Retinal pigment epithelial cell (primary cell): Measurements from ENCODE around the gene SAMM50.

Experiments used
- DNase-seq: peaks from one replicate; pipeline ENCODE4 v3.0.0-alpha.2; 2010; ENCODE audit warnings: low read depth
- H3K4me3 ChIP-seq: 2 replicates; pipeline ENCODE4 v1.5.1; 2011; ENCODE audit warnings: mild to moderate bottlenecking, low read length, control low read depth, moderate library complexity
- CTCF ChIP-seq: conservative IDR thresholded peaks from 2 replicates; pipeline ENCODE4 v1.5.1; 2011; ENCODE audit warnings: low read depth, low read length, control low read depth, inconsistent platforms

The SAMM50 gene

GRCh38 chr22:43968614-43969013 is 13.4 kb downstream of the SAMM50 start:
- DNase-seq = no peak
- H3K4me3 ChIP-seq = no peak overlapping the region
- no peak for TF ChIP-seq CTCF

- no peak for TF ChIP-seq CTCF
- H3K4me3 ChIP-seq = no peak overlapping the region
- DNase-seq = no peak
These were observed 14.0 kb downstream of the SAMM50 start for GRCh38 chr22:43969021-43969878.

- no peak for DNase-seq
- H3K4me3 ChIP-seq = no peak overlapping the region
- TF ChIP-seq CTCF = no peak
These were observed 14.9 kb downstream of the SAMM50 start for GRCh38 chr22:43969989-43970755.

- no peak overlapping the region for H3K4me3 ChIP-seq
- TF ChIP-seq CTCF = no peak
- DNase-seq = no peak
These were observed 15.9 kb downstream of the SAMM50 start for GRCh38 chr22:43971112-43971511.

GRCh38 chr22:43972931-43973462 is 17.8 kb downstream of the SAMM50 start:
- no peak overlapping the region for H3K4me3 ChIP-seq
- no peak for DNase-seq
- TF ChIP-seq CTCF = no peak

- TF ChIP-seq CTCF = no peak
- no peak for DNase-seq
- H3K4me3 ChIP-seq = no peak overlapping the region
These were observed 18.8 kb downstream of the SAMM50 start for GRCh38 chr22:43974028-43974545.
